Peyer's patch (tissue), 4 donors: Measurements from ENCODE around the gene KLF5.
A peak's percentile ranks its signal among the peaks of the same experiment; 100 is the strongest.

Experiments
- CTCF ChIP-seq, 6 experiments: fragments of 450-650 bp in 4 of 6; fragments of 200-600 bp in 2 of 6; sonication (generic) in 1 of 6; IDR thresholded peaks; one replicate each; pipeline ENCODE4 v1.5.1; 2017 to 2019; ENCODE audit warnings: antibody characterized with exemption in 6 of 6, mild to moderate bottlenecking in 3 of 6, moderate library complexity in 1 of 6
- POLR2A ChIP-seq, 2 donors: fragments of 450-650 bp; IDR thresholded peaks; one replicate each; pipeline ENCODE4 v1.5.1; 2017; ENCODE audit warnings: antibody characterized with exemption in 2 of 2, mild to moderate bottlenecking in 2 of 2, moderate library complexity in 2 of 2

GRCh38 chr13:73045031-73045430, 13.8 kb upstream of the KLF5 start:
- peak in 2 of 6 experiments; percentile 35 to 41 for TF ChIP-seq CTCF (IDR thresholded peaks at IDR 0.05)
- no peak for TF ChIP-seq POLR2A (IDR thresholded peaks at IDR 0.05)
